ENCODE measurements around the gene EIF1.

EIF1 gene

GRCh38 chr17:41738077-41738800 is 49.6 kb downstream of the EIF1 start:
- peak; percentile 62 for DNase-seq

GRCh38 chr17:41738801-41739112 is 50.1 kb downstream of the EIF1 start:
- DNase-seq = no peak

- DNase-seq = no peak
Observed at GRCh38 chr17:41739661-41740352, 51.1 kb downstream of the EIF1 start.

GRCh38 chr17:41740506-41740905 is 51.8 kb downstream of the EIF1 start:
- no peak for DNase-seq

GRCh38 chr17:41741709-41742108 is 53.0 kb downstream of the EIF1 start:
- DNase-seq = no peak
